Cardiac muscle cell (in vitro differentiated cells and primary cell): ENCODE results near the gene RAI1. TPM values are rescaled to one million over a fixed set of nuclear protein-coding genes. Genes with fewer than 3 reads are reported as not detected.

Experiments
- DNase-seq, 2 donors: peaks; one replicate each; pipeline versions ENCODE4 v3.0.0 to v3.0.0-alpha.2; 2010 to 2017; ENCODE audit warnings: low read depth in 1 of 2, low spot score in 1 of 2
- H3K27ac ChIP-seq: fragments of 200-600 bp; sonication (generic); 2 replicates; pipeline ENCODE4 v1.5.1; 2016
- H3K27me3 ChIP-seq: fragments of 200-600 bp; sonication (generic); 2 replicates; pipeline ENCODE4 v1.6.0; 2016; ENCODE audit warnings: control low read depth
- H3K36me3 ChIP-seq: fragments of 200-600 bp; sonication (generic); 2 replicates; pipeline ENCODE4 v1.5.1; 2016; ENCODE audit warnings: control low read depth
- H3K4me1 ChIP-seq: fragments of 200-600 bp; sonication (generic); 2 replicates; pipeline ENCODE4 v1.8.1; 2017; ENCODE audit warnings: low read depth, mild to moderate bottlenecking, mixed run types
- H3K4me3 ChIP-seq: fragments of 200-600 bp; sonication (generic); 2 replicates; pipeline ENCODE4 v1.5.1; 2016; ENCODE audit warnings: mild to moderate bottlenecking
- H3K9me3 ChIP-seq: fragments of 200-600 bp; sonication (generic); 2 replicates; pipeline ENCODE4 v1.5.1; 2017; ENCODE audit warnings: low read depth, mild to moderate bottlenecking, control low read depth
- CTCF ChIP-seq: IDR thresholded peaks from 2 replicates; pipeline ENCODE4 v1.5.1; 2012; ENCODE audit warnings: low read depth, mild to moderate bottlenecking, low read length
- polyA plus RNA-seq: library from polyadenylated mRNA; unstranded; fragments of >200 nt; fragmentation: Nextera tagmentation; extraction: Ambion mirVana; gene quantifications from 2 replicates; pipeline ENCODE4 v1.2.1, GENCODE V29; 2016
- total RNA-seq: library from RNA; depleted of rRNA; stranded (reverse); fragments of >200 nt; gene quantifications from 2 replicates; pipeline ENCODE4 v1.2.3, GENCODE V29; 2016

Gene RAI1
- total and polyA plus RNA-seq, 2 experiments from 2014 or later, result 20.2 to 46.2 TPM

GRCh38 chr17:17779015-17779611, 97.9 kb downstream of the RAI1 start:
- TF ChIP-seq CTCF, result no peak
- Histone ChIP-seq H3K27me3 (no peaks in the 10 kb centered on the region), H3K4me3 (no peak overlapping the region), H3K36me3 (no peaks in the 10 kb centered on the region), H3K9me3 (no peaks in the 10 kb centered on the region), H3K27ac (peak overlapping the region; percentile 89), H3K4me1 (peaks cover 35% of the 10 kb centered on the region)
- DNase-seq, result peak in 1 of 2 donors; percentile 56

GRCh38 chr17:17780922-17781590, 99.8 kb downstream of the RAI1 start:
- Histone ChIP-seq H3K27ac (peak overlapping the region; percentile 96), H3K9me3 (no peaks in the 10 kb centered on the region)
- peak; percentile 51 for TF ChIP-seq CTCF

GRCh38 chr17:17781591-17782496, 100.6 kb downstream of the RAI1 start:
- Histone ChIP-seq H3K4me1 (peaks cover 61% of the 10 kb centered on the region), H3K36me3 (no peaks in the 10 kb centered on the region)

More at GRCh38 chr17:17780922-17781590, 99.8 kb downstream of the RAI1 start:
- no peaks in the 10 kb centered on the region for H3K27me3 ChIP-seq
- H3K4me1 ChIP-seq, result peaks cover 55% of the 10 kb centered on the region
- H3K4me3 ChIP-seq, result peak overlapping the region; percentile 42
- H3K36me3 ChIP-seq, result no peaks in the 10 kb centered on the region
- DNase-seq, result peak; percentile 82 to 87

GRCh38 chr17:17782523-17783115, 101.4 kb downstream of the RAI1 start:
- peak; percentile 20 to 66 for DNase-seq
- peak overlapping the region; percentile 42 for H3K4me3 ChIP-seq
- no peaks in the 10 kb centered on the region for H3K36me3 ChIP-seq
- peaks cover 61% of the 10 kb centered on the region for H3K4me1 ChIP-seq
- H3K27ac ChIP-seq, result peak overlapping the region; percentile 96
- H3K9me3 ChIP-seq, result no peaks in the 10 kb centered on the region
- peak; percentile 12 for TF ChIP-seq CTCF
- H3K27me3 ChIP-seq, result no peaks in the 10 kb centered on the region

More at GRCh38 chr17:17781591-17782496, 100.6 kb downstream of the RAI1 start:
- H3K9me3 ChIP-seq, result no peaks in the 10 kb centered on the region
- peak; percentile 62 to 95 for DNase-seq
- no peaks in the 10 kb centered on the region for H3K27me3 ChIP-seq
- H3K4me3 ChIP-seq, result peak overlapping the region; percentile 42
- no peak for TF ChIP-seq CTCF
- peak overlapping the region; percentile 96 for H3K27ac ChIP-seq
